MM.1S (cell line): ENCODE data around the gene VPS35L.

Experiments used
- DNase-seq: peaks from one replicate; pipeline ENCODE4 v3.0.0-alpha.2; 2015
- H2AFZ ChIP-seq: fragments of 300-600 bp; sonication (generic); 2 replicates; pipeline ENCODE4 v1.6.0; 2016; ENCODE audit warnings: antibody characterized with exemption, low read length
- H3F3A ChIP-seq: fragments of 300-600 bp; sonication (generic); 2 replicates; pipeline ENCODE4 v1.6.1; 2016; ENCODE audit warnings: mild to moderate bottlenecking, antibody characterized with exemption, low read length, moderate library complexity, mixed read lengths; ENCODE audit not compliant: insufficient read depth
- H3K27ac ChIP-seq: fragments of 300-600 bp; sonication (generic); 2 replicates; pipeline ENCODE4 v1.5.1; 2016; ENCODE audit warnings: mild to moderate bottlenecking, low read length
- H3K27me3 ChIP-seq: fragments of 300-600 bp; sonication (generic); replicated peaks from 2 replicates; pipeline ENCODE4 v1.6.0; 2016; ENCODE audit warnings: low read length; ENCODE audit not compliant: insufficient read depth
- H3K36me3 ChIP-seq: fragments of 300-600 bp; sonication (generic); replicated peaks from 2 replicates; pipeline ENCODE4 v1.6.1; 2016; ENCODE audit warnings: mild to moderate bottlenecking, low read length, mixed read lengths; ENCODE audit not compliant: insufficient read depth
- H3K4me1 ChIP-seq: fragments of 300-600 bp; sonication (generic); 2 replicates; pipeline ENCODE4 v1.6.1; 2016; ENCODE audit warnings: low read length, mixed read lengths
- H3K4me2 ChIP-seq: fragments of 300-600 bp; sonication (generic); 2 replicates; pipeline ENCODE4 v1.6.0; 2016; ENCODE audit warnings: low read depth, low read length
- H3K4me3 ChIP-seq: fragments of 300-600 bp; sonication (generic); 2 replicates; pipeline ENCODE4 v1.5.1; 2016; ENCODE audit warnings: low read length, mixed read lengths
- H3K79me2 ChIP-seq: fragments of 300-600 bp; sonication (generic); 2 replicates; pipeline ENCODE4 v1.6.1; 2016; ENCODE audit warnings: mixed run types, low read length, mixed read lengths
- H3K9ac ChIP-seq: fragments of 300-600 bp; sonication (generic); 2 replicates; pipeline ENCODE4 v1.6.1; 2016; ENCODE audit warnings: low read length, mixed read lengths
- H3K9me2 ChIP-seq: fragments of 300-600 bp; sonication (generic); replicated peaks from 2 replicates; pipeline ENCODE4 v1.6.1; 2016; ENCODE audit warnings: mild to moderate bottlenecking, low read length, mixed read lengths; ENCODE audit not compliant: insufficient read depth
- H3K9me3 ChIP-seq: fragments of 300-600 bp; sonication (generic); replicated peaks from 2 replicates; pipeline ENCODE4 v1.6.1; 2016; ENCODE audit warnings: mild to moderate bottlenecking, low read length, mixed read lengths; ENCODE audit not compliant: insufficient read depth
- H4K20me1 ChIP-seq: fragments of 300-600 bp; sonication (generic); 2 replicates; pipeline ENCODE4 v1.6.1; 2016; ENCODE audit warnings: mild to moderate bottlenecking, low read length, moderate library complexity, mixed read lengths; ENCODE audit not compliant: insufficient read depth
- CTCF ChIP-seq: fragments of 300-600 bp; sonication (generic); IDR thresholded peaks from 2 replicates; pipeline ENCODE4 v1.5.1; 2016; ENCODE audit warnings: antibody characterized with exemption, low read length, mixed read lengths
- EZH2 ChIP-seq: fragments of 300-600 bp; sonication (generic); optimal IDR thresholded peaks from 2 replicates; pipeline ENCODE3; 2017; ENCODE audit warnings: low read depth, mild to moderate bottlenecking, antibody characterized with exemption, low read length, mixed read lengths
- EZH2phosphoT487 ChIP-seq: fragments of 300-600 bp; sonication (generic); IDR thresholded peaks from 2 replicates; pipeline ENCODE4 v1.6.1; 2018; ENCODE audit warnings: antibody characterized with exemption, low read length

The VPS35L gene

GRCh38 chr16:19548144-19548543 is 7.4 kb upstream of the VPS35L start:
- Histone ChIP-seq H3K79me2 (no peaks in the 10 kb centered on the region), H3K4me1 (no peaks in the 10 kb centered on the region), H4K20me1 (no peaks in the 10 kb centered on the region), H3K4me3 (no peak overlapping the region), H3K9me3 (no peaks in the 10 kb centered on the region), H3K9me2 (no peaks in the 10 kb centered on the region), H3F3A (no peaks in the 10 kb centered on the region), H3K4me2 (no peak overlapping the region), H3K36me3 (no peaks in the 10 kb centered on the region; the same call in 1 of the 2 replicates), H3K27ac (no peak overlapping the region), H3K27me3 (no peaks in the 10 kb centered on the region), H3K9ac (no peak overlapping the region), H2AFZ (no peak overlapping the region)
- TF ChIP-seq EZH2 (no peak), EZH2phosphoT487 (no peak), CTCF (no peak)
- DNase-seq = no peak

- no peaks in the 10 kb centered on the region for H3K79me2 ChIP-seq
Measured at GRCh38 chr16:19549673-19550072, 5.8 kb upstream of the VPS35L start.

GRCh38 chr16:19555938-19556771 is 652 bp downstream of the VPS35L start:
- Histone ChIP-seq H3K9ac (peak overlapping the region; percentile 77), H3K27ac (peak overlapping the region; percentile 75), H3K27me3 (no peaks in the 10 kb centered on the region), H3K36me3 (no peaks in the 10 kb centered on the region), H4K20me1 (no peaks in the 10 kb centered on the region), H3K79me2 (no peaks in the 10 kb centered on the region; the same call in 1 of the 2 replicates), H3F3A (peaks cover 17% of the 10 kb centered on the region), H3K9me2 (no peaks in the 10 kb centered on the region), H3K4me1 (no peaks in the 10 kb centered on the region), H3K9me3 (no peaks in the 10 kb centered on the region), H3K4me2 (peak overlapping the region; percentile 73; the same call in 1 of the 2 replicates), H2AFZ (peak overlapping the region; percentile 92), H3K4me3 (peak overlapping the region; percentile 69)
- DNase-seq = peak; percentile 77
- TF ChIP-seq CTCF = peak; percentile 25
- no peak for TF ChIP-seq EZH2
- no peak for TF ChIP-seq EZH2phosphoT487

More at GRCh38 chr16:19549673-19550072, 5.8 kb upstream of the VPS35L start:
- no peaks in the 10 kb centered on the region for H3K9me2 ChIP-seq
- no peak overlapping the region for H3K4me2 ChIP-seq
- no peak overlapping the region for H3K27ac ChIP-seq
- H3F3A ChIP-seq = peaks cover 2% of the 10 kb centered on the region; the same call in 1 of the 2 replicates
- H3K9me3 ChIP-seq = no peaks in the 10 kb centered on the region
- DNase-seq = no peak
- H3K4me1 ChIP-seq = no peaks in the 10 kb centered on the region
- no peak overlapping the region for H2AFZ ChIP-seq
- H3K4me3 ChIP-seq = no peak overlapping the region
- no peak overlapping the region for H3K9ac ChIP-seq
- TF ChIP-seq CTCF (no peak), EZH2 (no peak), EZH2phosphoT487 (no peak)
- H3K27me3 ChIP-seq = no peaks in the 10 kb centered on the region
- H4K20me1 ChIP-seq = no peaks in the 10 kb centered on the region
- H3K36me3 ChIP-seq = no peaks in the 10 kb centered on the region; the same call in 1 of the 2 replicates
